Adrenal gland (tissue), 12 donors: Measurements from ENCODE around the gene PIKFYVE. TPM values are rescaled to one million over a fixed set of nuclear protein-coding genes. Genes with fewer than 3 reads are reported as not detected.

Experiments used
- DNase-seq, 7 donors: peaks; one replicate each; pipeline ENCODE4 v3.0.0-alpha.2; 2019 to 2020
- H3K27ac ChIP-seq, 5 donors: fragments of 200-600 bp; sonication (generic) in 4 of 5; 1 replicate in 3 of 5; 2 replicates in 2 of 5; pipeline versions ENCODE4 v1.5.1 to v1.8.0; 2016 to 2020; ENCODE audit warnings: mild to moderate bottlenecking in 1 of 5
- H3K27me3 ChIP-seq: fragments of 200-600 bp; 2 replicates; pipeline ENCODE4 v1.8.0; 2021
- H3K36me3 ChIP-seq, 2 donors: fragments of 200-600 bp; replicated peaks in 1 of 2; 1 replicate in 1 of 2; 2 replicates in 1 of 2; pipeline versions ENCODE4 v1.5.1 to v1.8.0; 2018 to 2022
- H3K4me1 ChIP-seq, 2 donors: fragments of 200-600 bp; replicated peaks in 1 of 2; 1 replicate in 1 of 2; 2 replicates in 1 of 2; pipeline versions ENCODE4 v1.5.1 to v1.8.0; 2018 to 2021
- H3K4me3 ChIP-seq, 4 donors: fragments of 200-600 bp; sonication (generic) in 3 of 4; one replicate each; pipeline ENCODE4 v1.5.1; 2016 to 2018
- H3K9me3 ChIP-seq, 3 donors: fragments of 200-600 bp; sonication (generic) in 1 of 3; replicated peaks in 1 of 3; 1 replicate in 2 of 3; 2 replicates in 1 of 3; pipeline versions ENCODE4 v1.5.1 to v1.8.0; 2016 to 2021
- POLR2A ChIP-seq, 2 donors: fragments of 450-650 bp; IDR thresholded peaks; one replicate each; pipeline ENCODE4 v1.6.1; 2017; ENCODE audit warnings: antibody characterized with exemption in 2 of 2, mild to moderate bottlenecking in 2 of 2, moderate library complexity in 1 of 2
- WGBS, 4 donors: extraction: QIAGEN DNeasy Blood & Tissue Kit in 2 of 4; methylation state at CpG; one replicate each; pipeline versions ENCODE4 v1.1.5 to v1.1.7; 2013 to 2017; 5-methylcytosine and 5-hydroxymethylcytosine counted together
- intact Hi-C, 2 donors: fragments of 100-400 bp; cut with DNase I; formaldehyde crosslinking; loops; one replicate each; pipeline versions ENCODE4 v1.14.1 to v1.15.0; 2022 to 2023
- polyA plus RNA-seq, 3 donors: library from polyadenylated mRNA; stranded (reverse); fragments of 200-250 nt in 2 of 3; fragments of 350-450 nt in 1 of 3; fragmentation: Illumina TruSeq in 1 of 3; extraction: RNeasy Lipid Tissue Mini Kit (QIAGEN cat#74804) in 1 of 3; gene quantifications; one replicate each; pipeline ENCODE4 v1.2.3, GENCODE V29; 2013 to 2014
- total RNA-seq, 9 donors: library from RNA; depleted of rRNA in 4 of 9; stranded (reverse); fragments of >200 nt in 4 of 9; fragments of 120-200 nt in 1 of 9; fragmentation: NEBNext Ultra II Directional in 1 of 9; extraction: Animal tissue kit (Norgen Biotek cat#: 25700) in 1 of 9; gene quantifications; one replicate each; pipeline versions ENCODE4 v1.1.0 to v1.2.4, GENCODE V29; 2013 to 2023
- TF ChIP-seq, protein P1 (sequence below), 6 experiments: fragments of 450-650 bp in 4 of 6; fragments of 200-600 bp in 2 of 6; sonication (generic) in 1 of 6; IDR thresholded peaks; 1 replicate in 5 of 6; 2 replicates in 1 of 6; pipeline versions ENCODE4 v1.5.1 to v1.8.0; 2016 to 2021; ENCODE audit warnings: antibody characterized with exemption in 6 of 6, mild to moderate bottlenecking in 2 of 6, moderate library complexity in 1 of 6
- donor health status: healthy with polysubstance abuse.
- donor health status: Bipolar disorder and iron deficiency.
- donor health status: DM: yes; HTN: yes; CAD: no.
- donor health status: DM: no; HTN: no; CAD: no.
- donor health status: DM: no; HTN: no; CAD: no.
- donor health status: DM: yes; HTN: yes; CAD: no.

Gene PIKFYVE
- total and polyA plus RNA-seq, 12 donors: 5.1 to 36.5 (median 25.3) TPM

DNA sequence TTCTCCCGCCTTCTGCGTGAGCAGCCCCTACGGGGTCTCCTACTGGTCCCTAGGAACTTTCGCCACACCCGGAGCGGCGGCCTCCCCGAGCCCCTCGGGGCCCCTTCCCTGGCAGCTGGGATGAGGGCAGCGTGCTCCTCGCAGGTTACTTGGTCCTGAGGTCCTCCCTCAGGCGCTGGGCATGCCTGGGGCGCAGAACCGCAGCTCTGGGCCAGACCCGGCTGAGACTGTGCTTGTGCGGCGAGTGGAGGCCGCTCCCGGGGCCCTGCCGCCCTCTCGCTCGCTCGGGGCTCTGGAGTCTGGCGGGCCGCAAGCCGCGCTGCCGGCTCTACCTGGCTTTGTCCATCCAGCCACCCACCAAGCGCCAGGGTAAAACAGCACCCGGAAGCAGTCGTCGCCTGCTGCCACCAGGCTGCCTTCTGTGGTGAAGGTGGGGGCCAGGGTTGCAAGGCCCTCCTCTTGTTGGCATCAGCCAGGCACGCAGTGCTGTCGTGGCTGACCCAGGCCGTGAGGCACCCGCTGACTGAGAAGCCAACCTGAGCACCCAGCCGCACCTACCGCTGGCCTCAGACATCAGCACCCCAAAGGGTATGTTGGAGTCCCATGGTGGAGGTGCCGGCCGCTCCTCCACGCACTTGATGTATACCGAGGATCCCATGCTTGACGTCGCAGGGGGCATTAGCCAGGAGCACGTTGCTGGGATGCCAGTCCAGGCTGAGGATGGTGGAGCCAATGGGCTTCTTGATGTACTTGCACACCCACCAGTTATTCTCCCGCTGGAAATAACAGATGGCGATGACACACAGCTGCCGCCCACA lies 94.4 kb downstream of the PIKFYVE start:
- WGBS, 4 donors: 93 to 97% (median 95%) methylated on average over 12 to 48 of the region's 48 CpGs
- intact Hi-C loops: no loop called here
- peaks cover 0 to 5% (median 0%) of the 10 kb centered on the region in 3 donors for H3K9me3 ChIP-seq
- peaks cover 0 to under 1% of the 10 kb centered on the region in 2 donors for H3K36me3 ChIP-seq
- no peak for DNase-seq
- no peak overlapping the region for H3K4me3 ChIP-seq
- no peak for TF ChIP-seq POLR2A (IDR thresholded peaks at IDR 0.05)
- H3K4me1 ChIP-seq: peaks cover 0 to 12% of the 10 kb centered on the region in 2 donors
- no peak overlapping the region for H3K27ac ChIP-seq
- H3K27me3 ChIP-seq: no peaks in the 10 kb centered on the region

DNA sequence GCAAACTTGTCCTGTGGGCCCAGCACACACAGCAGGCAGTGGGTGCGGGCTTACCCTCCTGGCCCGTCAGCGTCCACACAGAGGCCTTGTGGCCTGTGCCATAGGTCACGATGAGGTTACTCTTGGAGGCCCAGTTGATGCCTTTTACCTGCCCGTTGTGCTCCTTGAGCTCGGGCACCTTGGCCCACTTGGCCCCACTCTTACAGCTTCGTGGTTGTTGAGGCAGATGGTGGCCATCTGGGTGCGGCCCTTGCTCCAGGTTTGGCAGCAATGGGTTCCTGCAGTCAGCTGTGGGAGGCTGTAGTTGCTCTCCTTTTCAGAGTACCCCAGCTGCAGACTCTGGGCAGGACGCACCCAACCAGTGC lies 95.0 kb downstream of the PIKFYVE start:
- H3K9me3 ChIP-seq: peaks cover 0 to 5% (median 0%) of the 10 kb centered on the region in 3 donors
- H3K36me3 ChIP-seq: no peaks in the 10 kb centered on the region
- no peaks in the 10 kb centered on the region for H3K27me3 ChIP-seq
- no peak for DNase-seq
- H3K4me1 ChIP-seq: peaks cover 0 to 12% of the 10 kb centered on the region in 2 donors
- WGBS, 4 donors: 90 to 96% (median 94%) methylated on average over 3 to 9 of the region's 9 CpGs
- H3K27ac ChIP-seq: no peak overlapping the region
- TF ChIP-seq, protein P1, sequence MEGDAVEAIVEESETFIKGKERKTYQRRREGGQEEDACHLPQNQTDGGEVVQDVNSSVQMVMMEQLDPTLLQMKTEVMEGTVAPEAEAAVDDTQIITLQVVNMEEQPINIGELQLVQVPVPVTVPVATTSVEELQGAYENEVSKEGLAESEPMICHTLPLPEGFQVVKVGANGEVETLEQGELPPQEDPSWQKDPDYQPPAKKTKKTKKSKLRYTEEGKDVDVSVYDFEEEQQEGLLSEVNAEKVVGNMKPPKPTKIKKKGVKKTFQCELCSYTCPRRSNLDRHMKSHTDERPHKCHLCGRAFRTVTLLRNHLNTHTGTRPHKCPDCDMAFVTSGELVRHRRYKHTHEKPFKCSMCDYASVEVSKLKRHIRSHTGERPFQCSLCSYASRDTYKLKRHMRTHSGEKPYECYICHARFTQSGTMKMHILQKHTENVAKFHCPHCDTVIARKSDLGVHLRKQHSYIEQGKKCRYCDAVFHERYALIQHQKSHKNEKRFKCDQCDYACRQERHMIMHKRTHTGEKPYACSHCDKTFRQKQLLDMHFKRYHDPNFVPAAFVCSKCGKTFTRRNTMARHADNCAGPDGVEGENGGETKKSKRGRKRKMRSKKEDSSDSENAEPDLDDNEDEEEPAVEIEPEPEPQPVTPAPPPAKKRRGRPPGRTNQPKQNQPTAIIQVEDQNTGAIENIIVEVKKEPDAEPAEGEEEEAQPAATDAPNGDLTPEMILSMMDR (IDR thresholded peaks at IDR 0.05): no peak
- no peak for TF ChIP-seq POLR2A (IDR thresholded peaks at IDR 0.05)
- no peak overlapping the region for H3K4me3 ChIP-seq
- intact Hi-C loops: no loop called here

DNA sequence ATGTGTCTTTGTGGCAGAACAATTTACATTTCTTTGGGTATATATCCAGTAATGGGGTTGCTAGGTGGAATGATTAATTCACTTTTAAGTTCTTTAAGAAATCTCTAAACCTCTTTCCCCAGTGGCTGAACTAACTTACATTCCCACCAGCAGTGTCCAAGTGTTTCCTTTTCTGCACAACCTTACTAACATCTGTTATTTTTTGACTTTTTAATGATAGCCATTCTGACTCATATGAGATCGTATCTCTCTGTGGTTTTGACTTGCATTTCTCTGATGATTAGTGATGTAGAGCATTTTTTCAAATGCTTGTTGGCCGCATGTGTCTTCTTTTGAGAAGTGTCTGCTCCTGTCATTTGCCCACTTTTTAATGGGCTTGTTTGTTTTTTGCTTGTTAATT lies 97.4 kb downstream of the PIKFYVE start:
- DNase-seq: no peak
- H3K4me1 ChIP-seq: no peaks in the 10 kb centered on the region
- peaks cover 0 to 5% (median 0%) of the 10 kb centered on the region in 3 donors for H3K9me3 ChIP-seq
- no peaks in the 10 kb centered on the region for H3K36me3 ChIP-seq
- 41 to 60% (median 53%) methylated on average over 2 of the region's 2 CpGs for WGBS, 4 donors
- TF ChIP-seq POLR2A (IDR thresholded peaks at IDR 0.05): no peak
- TF ChIP-seq, protein P1 (IDR thresholded peaks at IDR 0.05): no peak
- no peak overlapping the region for H3K27ac ChIP-seq
- intact Hi-C loops: no loop called here
- no peak overlapping the region for H3K4me3 ChIP-seq
- H3K27me3 ChIP-seq: no peaks in the 10 kb centered on the region

DNA sequence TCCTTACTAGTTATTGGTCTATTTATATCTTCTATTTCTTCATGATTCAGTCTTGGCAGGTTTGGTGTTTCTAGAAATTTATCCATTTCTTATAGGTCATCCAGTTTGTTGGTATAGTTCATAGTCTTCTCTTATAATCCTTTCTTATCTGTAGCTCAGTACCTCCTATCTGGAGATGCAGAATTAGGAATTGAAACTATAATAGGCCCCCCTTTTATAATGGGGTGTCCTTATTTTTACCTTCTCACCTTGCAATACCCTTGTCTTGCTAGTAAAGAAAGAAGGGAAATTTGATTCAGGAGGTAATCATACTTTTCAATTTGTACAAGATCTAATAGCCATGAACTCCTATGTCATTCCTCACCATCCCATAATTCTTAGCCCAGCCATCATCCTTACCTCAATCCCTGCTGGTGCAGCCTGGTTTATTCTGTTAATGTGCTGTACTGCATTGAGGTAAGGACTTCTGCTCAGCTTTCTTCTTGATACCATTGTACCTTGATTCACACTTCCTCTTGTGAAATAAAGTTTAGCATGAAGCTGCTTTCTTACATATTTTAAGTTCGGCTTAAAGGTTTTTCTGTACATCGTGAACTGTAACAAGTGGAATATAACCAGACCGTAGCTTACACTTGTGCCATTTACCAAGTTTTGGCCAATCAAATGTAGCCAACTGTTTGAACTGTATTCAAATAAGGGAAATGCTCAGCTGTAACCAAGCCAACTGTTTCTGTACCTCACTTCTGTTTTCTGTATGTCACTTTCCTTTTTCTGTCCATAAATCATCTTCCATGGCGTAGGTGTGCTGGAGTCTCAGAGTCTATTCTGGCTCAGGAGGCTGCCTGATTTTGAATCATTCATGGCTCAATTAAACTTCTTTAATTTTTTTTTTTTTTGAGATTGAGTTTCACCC lies 100.4 kb downstream of the PIKFYVE start:
- no peaks in the 10 kb centered on the region for H3K36me3 ChIP-seq
- H3K27ac ChIP-seq: no peak overlapping the region
- no peak overlapping the region for H3K4me3 ChIP-seq
- no peak for DNase-seq
- no peaks in the 10 kb centered on the region for H3K4me1 ChIP-seq
- TF ChIP-seq, protein P1 (IDR thresholded peaks at IDR 0.05): no peak
- no peak for TF ChIP-seq POLR2A (IDR thresholded peaks at IDR 0.05)
- H3K27me3 ChIP-seq: no peaks in the 10 kb centered on the region
- H3K9me3 ChIP-seq: peaks cover 0 to 5% (median 0%) of the 10 kb centered on the region in 3 donors
- intact Hi-C loops: no loop called here
- 71 to 81% (median 76%) methylated on average over 4 of the region's 4 CpGs for WGBS, 4 donors
